HepG2 (cell line): Measurements from ENCODE around the gene KIAA0232. TPM values are rescaled to one million over a fixed set of nuclear protein-coding genes. Genes with fewer than 3 reads are reported as not detected.

Source experiments
- BORCS8-MEF2B ChIP-seq: sonication (generic); formaldehyde crosslinking; IDR thresholded peaks from 2 replicates; pipeline ENCODE4 v1.8.0; 2022; ENCODE audit warnings: mild to moderate bottlenecking, missing genetic modification reagents
- DMAP1 ChIP-seq: IDR thresholded peaks from 2 replicates; pipeline ENCODE4 v1.6.1; 2016
- ETS1 ChIP-seq: sonication (generic); formaldehyde crosslinking; IDR thresholded peaks from 2 replicates; pipeline ENCODE4 v1.4.0; 2020; ENCODE audit warnings: missing genetic modification reagents
- GABPA ChIP-seq, 2 experiments: IDR thresholded peaks; 2 replicates each; pipeline ENCODE4 v1.6.1; 2011 to 2016; ENCODE audit warnings: low read depth in 2 of 2, low read length in 1 of 2, missing biosample characterization in 1 of 2, missing genetic modification characterization in 1 of 2
- HNRNPL ChIP-seq: fragments of 200-400 bp; formaldehyde crosslinking; IDR thresholded peaks from 2 replicates; pipeline ENCODE4 v1.6.1; 2017; ENCODE audit warnings: mild to moderate bottlenecking, low read depth, low read length
- HOXA5 ChIP-seq: sonication (generic); formaldehyde crosslinking; IDR thresholded peaks from 2 replicates; pipeline ENCODE4 v1.4.0; 2020; ENCODE audit warnings: missing genetic modification reagents
- MED13 ChIP-seq: sonication (generic); formaldehyde crosslinking; IDR thresholded peaks from 2 replicates; pipeline ENCODE4 v1.5.0; 2020; ENCODE audit warnings: missing genetic modification reagents
- MIER2 ChIP-seq: IDR thresholded peaks from 2 replicates; pipeline ENCODE4 v1.6.1; 2016; ENCODE audit warnings: missing biosample characterization, missing genetic modification reagents
- NPAS2 ChIP-seq: sonication (generic); formaldehyde crosslinking; IDR thresholded peaks from 2 replicates; pipeline ENCODE4 v1.8.0; 2022; ENCODE audit warnings: mild to moderate bottlenecking, missing genetic modification reagents, borderline replicate concordance
- PATZ1 ChIP-seq: sonication (generic); formaldehyde crosslinking; IDR thresholded peaks from 2 replicates; pipeline ENCODE4 v1.4.0; 2020; ENCODE audit warnings: missing genetic modification reagents
- POLR2G ChIP-seq: fragments of 200-400 bp; formaldehyde crosslinking; IDR thresholded peaks from 2 replicates; pipeline ENCODE4 v1.6.1; 2018; ENCODE audit warnings: mild to moderate bottlenecking, low read depth, low read length, moderate library complexity
- REXO4 ChIP-seq: sonication (generic); formaldehyde crosslinking; IDR thresholded peaks from 2 replicates; pipeline ENCODE4 v1.8.0; 2022; ENCODE audit warnings: missing genetic modification reagents, mild to moderate bottlenecking, borderline replicate concordance
- SIX1 ChIP-seq: sonication (generic); formaldehyde crosslinking; IDR thresholded peaks from 2 replicates; pipeline ENCODE4 v1.4.0; 2020; ENCODE audit warnings: missing genetic modification reagents, borderline replicate concordance
- TRIM24 ChIP-seq: sonication (generic); formaldehyde crosslinking; IDR thresholded peaks from 2 replicates; pipeline ENCODE4 v1.8.0; 2022; ENCODE audit warnings: mild to moderate bottlenecking, missing genetic modification reagents
- ZFP91 ChIP-seq: sonication (generic); formaldehyde crosslinking; IDR thresholded peaks from 2 replicates; pipeline ENCODE4 v1.9.0; 2022; ENCODE audit warnings: missing genetic modification reagents, mild to moderate bottlenecking, borderline replicate concordance
- ZMYM3 ChIP-seq: sonication (generic); formaldehyde crosslinking; IDR thresholded peaks from 2 replicates; pipeline ENCODE4 v1.5.1; 2020; ENCODE audit warnings: mild to moderate bottlenecking, missing genetic modification reagents
- ZNF460 ChIP-seq: sonication (generic); formaldehyde crosslinking; IDR thresholded peaks from 2 replicates; pipeline ENCODE4 v1.5.1; 2020; ENCODE audit warnings: missing genetic modification reagents, mild to moderate bottlenecking, borderline replicate concordance
- ZNF530 ChIP-seq: sonication (generic); formaldehyde crosslinking; IDR thresholded peaks from 2 replicates; pipeline ENCODE4 v1.5.0; 2020; ENCODE audit warnings: low read depth, mild to moderate bottlenecking, missing genetic modification reagents
- ZNF644 ChIP-seq: IDR thresholded peaks from 2 replicates; pipeline ENCODE4 v1.6.1; 2016; ENCODE audit warnings: low read depth
- polyA plus RNA-seq, 8 experiments: library from polyadenylated mRNA; depleted of rRNA in 3 of 8; stranded (reverse) in 7 of 8; unstranded in 1 of 8; fragments of >200 nt; fragmentation: Illumina TruSeq in 4 of 8; extraction: Trizol in 4 of 8; gene quantifications; 2 replicates each; pipeline versions ENCODE4 v1.2.1 to v1.2.3, GENCODE V29; 2011 to 2016; ENCODE audit warnings: low read depth in 4 of 8, missing spikeins in 1 of 8, mixed read lengths in 1 of 8; ENCODE audit not compliant: insufficient read depth in 1 of 8
- total RNA-seq, 5 experiments: library from RNA; depleted of rRNA; stranded (reverse); fragments of >200 nt; fragmentation: Illumina TruSeq; extraction: Trizol; gene quantifications; 2 replicates each; pipeline ENCODE4 v1.2.3, GENCODE V29; 2016; ENCODE audit warnings: low read depth in 1 of 5
- TF ChIP-seq, protein P1 (sequence below): sonication (generic); formaldehyde crosslinking; IDR thresholded peaks from 2 replicates; pipeline ENCODE4 v1.4.0; 2020; ENCODE audit warnings: low read depth, mild to moderate bottlenecking, missing genetic modification reagents

KIAA0232 gene
- total and polyA plus RNA-seq, 2 of the 13 experiments (the other 11 are each of a cell fraction or from before 2014, with no cell fraction given): 7.8 to 17.1 TPM

- TF ChIP-seq MED13 (CRISPR knock-in tag) (no peak; the same call in 1 of the 2 replicates), GABPA (IDR thresholded peaks at IDR 0.05; ENCODE audit: low read depth, low read length) (no peak), GABPA (CRISPR knock-in tag; IDR thresholded peaks at IDR 0.05; ENCODE audit: low read depth) (no peak), DMAP1 (peak; percentile 30; the same call in 1 of the 2 replicates), POLR2G (0 out of 2 replicates have a peak, but pooled peaks have one; percentile 25), TRIM24 (CRISPR knock-in tag) (no peak), SIX1 (CRISPR knock-in tag) (no peak), HNRNPL (no peak), ZNF644 (CRISPR knock-in tag) (no peak), REXO4 (no peak), HOXA5 (CRISPR knock-in tag) (no peak), ZNF530 (CRISPR knock-in tag) (no peak), ZFP91 (CRISPR knock-in tag) (no peak), PATZ1 (no peak; the same call in 1 of the 2 replicates), MIER2 (CRISPR knock-in tag) (no peak), ZNF460 (CRISPR knock-in tag) (no peak), NPAS2 (CRISPR knock-in tag) (no peak), ZMYM3 (CRISPR knock-in tag) (peak; percentile 35; the same call in 1 of the 2 replicates), ETS1 (CRISPR knock-in tag) (no peak), BORCS8-MEF2B (CRISPR knock-in tag) (0 out of 2 replicates have a peak, but pooled peaks have one; percentile 47)
- TF ChIP-seq, protein P1, sequence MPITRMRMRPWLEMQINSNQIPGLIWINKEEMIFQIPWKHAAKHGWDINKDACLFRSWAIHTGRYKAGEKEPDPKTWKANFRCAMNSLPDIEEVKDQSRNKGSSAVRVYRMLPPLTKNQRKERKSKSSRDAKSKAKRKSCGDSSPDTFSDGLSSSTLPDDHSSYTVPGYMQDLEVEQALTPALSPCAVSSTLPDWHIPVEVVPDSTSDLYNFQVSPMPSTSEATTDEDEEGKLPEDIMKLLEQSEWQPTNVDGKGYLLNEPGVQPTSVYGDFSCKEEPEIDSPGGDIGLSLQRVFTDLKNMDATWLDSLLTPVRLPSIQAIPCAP (CRISPR knock-in tag): no peak
These were observed 120.0 kb downstream of the KIAA0232 start (continued) for GRCh38 chr4:6902318-6903042.
